NCI-H1417 (cell line): ENCODE measurements around the gene NHP2.

Experiments used
- DNase-seq, 3 experiments: peaks; one replicate each; lab custom pipeline; 2025; lab: John Stamatoyannopoulos, UW

Gene NHP2

GRCh38 chr5:178174456-178174855 is 20.8 kb upstream of the NHP2 start:
- DNase-seq, result no peak

DNA sequence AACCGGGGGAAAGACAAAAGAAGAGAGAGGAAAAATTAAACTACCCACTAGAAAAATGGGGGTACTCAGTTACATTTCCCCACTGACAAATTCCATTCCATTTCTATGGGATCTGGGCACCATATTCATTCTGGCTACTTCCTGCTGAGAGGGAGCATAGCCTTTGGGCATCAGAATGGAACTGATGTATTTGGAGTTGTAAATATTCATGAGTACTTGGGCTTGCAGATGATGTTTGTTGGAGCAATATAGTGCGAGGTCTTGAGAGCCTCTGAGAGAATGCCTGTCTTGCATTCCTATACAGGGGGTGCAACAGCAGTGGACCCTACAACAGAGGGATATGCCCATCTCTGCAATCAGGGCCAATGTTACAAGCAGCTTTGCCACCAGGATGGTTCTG is 16.8 kb upstream of the NHP2 start:
- DNase-seq, result no peak

DNA sequence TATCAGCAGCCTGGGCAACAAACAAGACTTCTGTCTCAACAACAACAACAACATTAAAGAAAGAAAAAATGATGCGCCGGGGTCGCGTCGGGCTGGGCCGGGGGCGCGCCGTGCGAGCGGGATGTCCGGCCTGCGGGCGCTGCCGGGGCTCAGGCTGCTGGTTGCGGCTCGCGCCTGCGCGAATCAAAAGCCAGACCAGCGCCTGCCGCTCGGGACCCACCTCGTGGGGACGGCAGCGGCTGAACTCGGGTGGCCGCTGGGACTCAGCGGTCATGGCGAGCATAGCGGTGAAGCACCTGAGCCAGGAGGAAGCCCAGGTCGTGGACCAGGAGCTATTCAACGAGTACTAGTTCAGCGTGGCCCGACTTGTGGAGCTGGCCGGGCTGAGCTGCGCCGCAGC is 11.9 kb upstream of the NHP2 start:
- no peak for DNase-seq

GRCh38 chr5:178163772-178164735 is 10.4 kb upstream of the NHP2 start:
- DNase-seq, result peak; percentile 87 to 95 (median 93)

DNA sequence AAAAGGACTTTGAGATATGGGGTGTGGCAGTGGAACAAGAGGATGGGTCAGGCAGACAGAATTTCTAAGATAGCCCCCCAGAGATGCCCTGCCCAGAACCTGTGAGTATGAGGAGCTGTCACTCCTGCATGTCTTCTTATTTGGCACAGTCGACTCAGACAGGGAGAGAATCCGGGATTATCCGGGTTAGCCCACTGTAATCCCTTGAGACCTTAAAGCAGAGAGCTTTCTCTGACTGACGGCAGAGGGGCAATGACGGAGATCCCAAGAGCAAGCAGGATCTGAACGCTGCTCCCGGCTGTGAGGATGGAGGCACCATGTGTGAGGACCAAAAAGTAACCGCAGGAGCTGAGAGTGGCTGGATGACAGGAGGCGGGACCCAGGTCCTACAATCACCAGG is 8.8 kb upstream of the NHP2 start:
- no peak for DNase-seq

DNA sequence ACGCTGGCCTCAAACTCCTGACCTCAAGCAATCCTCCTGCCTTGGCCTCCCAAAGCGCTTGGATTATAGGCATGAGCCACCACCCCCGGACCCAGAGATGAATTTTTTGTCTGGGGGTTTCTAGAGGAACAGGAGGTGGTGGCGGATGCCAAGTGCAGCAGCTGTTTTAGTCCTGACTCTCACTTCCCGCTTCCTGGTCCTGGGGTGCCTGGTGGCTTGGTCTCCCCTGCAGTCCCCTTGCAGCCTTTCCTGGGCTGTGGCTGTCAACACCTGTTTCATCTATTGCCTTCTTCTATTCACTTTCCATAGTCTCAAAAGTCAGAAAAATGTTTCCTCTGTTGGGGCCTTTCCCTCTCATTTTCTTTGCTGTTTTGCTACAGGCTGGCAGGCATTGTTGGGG is 6.5 kb upstream of the NHP2 start:
- DNase-seq, result no peak

DNA sequence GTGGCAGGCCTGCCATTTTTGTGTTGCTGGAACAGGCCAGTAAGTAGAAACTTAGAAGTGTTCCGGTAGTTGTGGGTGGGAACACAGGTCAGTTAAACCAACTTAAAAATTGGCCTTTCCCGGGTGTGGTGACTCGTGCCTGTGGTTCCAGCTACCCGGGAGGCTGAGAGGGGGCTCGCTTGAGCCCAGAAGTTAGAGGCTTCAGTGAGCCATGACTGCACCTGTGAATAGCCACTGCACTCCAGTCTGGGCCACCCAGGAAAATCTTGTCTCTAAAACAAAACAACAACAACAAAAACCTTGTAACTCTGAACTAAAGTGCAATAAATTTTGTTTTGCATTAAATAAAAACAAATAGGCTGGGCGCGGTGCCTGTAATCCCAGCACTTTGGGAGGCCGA is 1.4 kb upstream of the NHP2 start:
- DNase-seq, result no peak

DNA sequence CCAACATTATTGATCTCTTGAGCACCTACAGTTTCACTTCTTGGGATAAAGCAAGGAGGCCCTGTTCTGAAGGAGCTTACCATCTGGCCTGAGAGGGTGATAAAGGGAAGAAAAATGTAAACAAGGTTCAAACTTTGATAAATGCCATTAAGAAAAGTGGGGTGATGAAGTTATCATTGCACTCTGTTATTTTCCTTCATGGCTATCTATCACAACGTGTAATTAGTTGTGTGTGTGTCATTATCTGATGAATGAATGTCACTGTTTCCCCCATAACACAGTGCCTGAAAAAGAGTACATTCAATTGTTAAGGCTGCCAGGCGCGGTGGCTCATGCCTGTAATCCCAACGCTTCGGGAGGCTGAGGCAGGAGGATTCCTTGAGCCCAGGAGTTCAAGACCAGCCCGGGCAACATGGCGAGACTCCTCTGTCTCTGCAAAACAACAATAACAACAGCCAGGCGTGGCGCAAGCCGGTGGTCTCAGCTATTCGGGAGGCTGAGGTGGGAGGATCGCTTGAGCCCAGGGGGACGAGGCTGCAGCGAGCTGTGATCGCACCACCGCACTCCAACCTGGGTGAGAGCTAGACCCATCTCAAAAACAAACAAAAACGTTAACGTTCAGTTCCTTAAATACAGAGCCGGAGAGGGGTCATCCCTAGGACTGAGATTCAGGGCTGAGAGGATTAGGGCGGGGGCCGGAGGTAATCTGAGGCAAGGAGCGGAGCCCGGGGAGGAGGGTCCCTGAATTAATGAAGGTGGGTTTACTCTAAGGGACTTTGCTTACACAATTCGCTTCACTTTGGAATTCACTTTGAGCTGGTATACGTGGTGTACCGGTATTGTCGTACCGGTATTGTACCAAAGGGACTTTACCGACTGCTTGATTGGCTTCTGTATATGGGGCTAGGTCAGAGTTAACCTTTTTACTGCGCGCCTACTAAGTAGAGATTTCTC is 917 bp downstream of the NHP2 start:
- no peak for DNase-seq

DNA sequence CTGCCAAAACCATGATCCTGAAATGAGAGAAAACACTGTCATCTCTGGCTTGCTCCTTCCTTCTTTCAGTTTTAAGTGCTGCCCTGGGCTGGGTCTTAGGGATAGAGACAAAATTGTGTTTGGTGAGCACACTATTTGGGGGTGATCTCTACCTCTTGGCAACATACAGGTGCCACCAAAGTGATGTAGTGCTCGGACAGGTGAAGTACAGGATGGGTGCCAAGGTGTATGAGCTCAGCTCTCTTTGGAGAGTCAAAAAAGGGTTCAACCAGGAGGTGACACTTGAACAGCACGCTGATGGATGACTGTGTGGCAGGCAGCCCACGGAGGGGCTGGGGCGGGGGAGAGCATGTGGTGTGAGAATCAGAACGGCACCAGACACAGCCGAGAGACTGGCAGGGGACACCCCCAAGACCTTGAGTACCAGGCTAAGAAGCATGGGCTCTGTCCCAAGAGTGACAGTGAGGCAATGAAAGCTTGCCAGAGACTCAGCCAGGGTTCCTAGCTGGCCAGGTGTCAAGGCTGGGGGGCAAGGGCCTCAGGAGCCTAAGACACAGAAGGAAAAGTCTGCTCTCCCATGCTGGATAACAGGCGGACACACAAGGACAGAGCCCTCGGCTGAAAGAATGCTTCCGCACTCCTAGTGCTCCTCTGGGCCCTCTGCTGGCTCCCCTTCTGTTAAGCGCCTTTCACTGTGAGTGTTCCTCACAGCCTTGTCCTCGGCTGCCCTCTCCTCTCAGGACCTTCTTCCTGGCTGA is 2.5 kb downstream of the NHP2 start:
- no peak for DNase-seq

DNA sequence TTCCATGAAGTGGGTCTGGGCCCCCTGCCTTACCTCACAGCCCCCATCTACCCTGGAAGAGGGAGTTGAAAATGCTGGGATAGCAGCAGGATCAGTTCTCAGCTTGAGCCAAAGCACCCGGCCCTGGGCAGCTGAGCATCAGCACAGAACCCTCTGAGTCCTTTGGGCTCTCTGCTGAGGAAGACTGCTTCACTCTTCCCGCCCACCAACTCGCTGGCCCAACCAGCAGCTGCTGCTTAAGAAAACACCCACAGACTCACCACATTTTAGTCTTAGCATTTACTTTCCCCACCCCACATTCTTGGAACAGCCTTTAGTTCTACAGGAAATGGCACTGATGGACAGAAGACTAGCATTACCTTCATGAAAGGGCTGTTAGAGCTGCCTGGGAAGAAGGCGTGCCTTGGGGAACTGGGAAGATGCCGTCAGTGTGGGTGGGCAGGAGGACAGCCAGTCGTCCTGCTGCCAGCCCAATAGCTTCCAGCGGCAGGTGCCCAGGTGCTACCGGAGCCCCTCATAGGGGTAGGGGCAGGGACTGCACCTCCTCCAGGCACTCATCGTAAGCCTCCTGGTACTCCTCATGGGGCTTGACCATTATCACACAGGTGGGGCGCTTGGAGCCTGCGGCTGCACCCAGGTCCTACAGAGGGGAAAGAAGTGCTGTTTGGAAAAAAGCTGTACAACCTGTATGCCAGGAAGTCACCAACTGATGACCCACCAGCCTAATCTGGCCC is 4.3 kb downstream of the NHP2 start:
- DNase-seq, result peak in 1 of 3 experiments; percentile 2

DNA sequence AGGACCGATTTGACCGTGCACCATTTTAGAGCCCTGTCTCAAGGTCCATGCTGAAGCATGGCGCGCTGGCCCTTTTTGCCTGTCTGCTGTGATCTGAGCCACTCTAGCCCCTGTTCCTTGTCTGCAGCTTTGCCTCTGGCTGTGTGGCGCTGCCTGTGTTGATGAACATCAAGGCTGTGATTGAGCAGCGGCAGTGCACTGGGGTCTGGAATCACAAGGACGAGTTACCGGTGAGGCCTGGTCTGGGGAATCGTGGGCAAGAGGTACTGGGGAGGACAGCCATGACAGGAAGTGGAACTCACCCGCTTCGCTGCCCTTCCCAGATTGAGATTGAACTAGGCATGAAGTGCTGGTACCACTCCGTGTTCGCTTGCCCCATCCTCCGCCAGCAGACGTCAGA is 6.3 kb downstream of the NHP2 start:
- DNase-seq, result no peak

DNA sequence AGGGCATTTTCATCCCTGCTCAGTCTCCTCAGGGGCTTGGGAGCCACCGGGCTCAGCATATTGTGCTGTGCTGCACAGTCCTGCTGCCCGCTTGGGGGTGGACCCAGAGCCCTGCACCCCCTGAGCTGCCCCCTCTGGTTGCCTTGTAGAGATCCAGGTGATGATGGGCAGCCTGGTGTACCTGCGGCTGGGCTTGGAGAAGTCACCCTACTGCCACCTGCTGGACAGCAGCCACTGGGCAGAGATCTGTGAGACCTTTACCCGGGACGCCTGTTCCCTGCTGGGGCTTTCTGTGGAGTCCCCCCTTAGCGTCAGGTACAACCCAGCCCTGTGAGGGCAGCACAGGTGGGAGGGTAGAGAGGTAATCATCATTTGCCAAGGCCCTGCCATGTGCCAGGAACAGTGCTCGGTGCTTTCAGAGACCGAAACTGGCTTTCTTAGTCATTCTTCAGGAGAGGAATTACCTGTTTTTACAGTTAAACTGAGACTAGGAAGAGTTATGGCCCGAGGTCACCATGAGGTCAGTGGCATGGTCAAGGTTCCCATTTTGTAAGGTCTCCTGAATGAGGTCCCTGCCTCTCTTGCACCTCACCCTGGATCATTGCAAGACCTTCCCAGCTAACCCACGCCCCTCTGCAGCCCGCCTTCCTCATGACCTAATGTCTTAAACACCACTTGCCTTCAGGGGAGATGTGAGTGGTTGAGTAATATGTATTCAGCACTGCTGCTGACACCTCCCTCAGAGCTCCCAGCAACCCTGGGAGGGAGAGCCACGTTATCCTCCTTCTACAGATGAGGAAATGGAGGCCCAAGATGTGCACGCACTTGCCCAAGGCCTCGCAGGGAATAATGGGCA is 7.5 kb downstream of the NHP2 start:
- DNase-seq, result peak; percentile 40 to 66 (median 45)

- no peak for DNase-seq
Measured at GRCh38 chr5:178143901-178144300, 9.8 kb downstream of the NHP2 start.

- DNase-seq, result no peak
Measured at GRCh38 chr5:178143246-178143645, 10.4 kb downstream of the NHP2 start.

- no peak for DNase-seq
Measured at GRCh38 chr5:178142642-178143041, 11.0 kb downstream of the NHP2 start.

DNA sequence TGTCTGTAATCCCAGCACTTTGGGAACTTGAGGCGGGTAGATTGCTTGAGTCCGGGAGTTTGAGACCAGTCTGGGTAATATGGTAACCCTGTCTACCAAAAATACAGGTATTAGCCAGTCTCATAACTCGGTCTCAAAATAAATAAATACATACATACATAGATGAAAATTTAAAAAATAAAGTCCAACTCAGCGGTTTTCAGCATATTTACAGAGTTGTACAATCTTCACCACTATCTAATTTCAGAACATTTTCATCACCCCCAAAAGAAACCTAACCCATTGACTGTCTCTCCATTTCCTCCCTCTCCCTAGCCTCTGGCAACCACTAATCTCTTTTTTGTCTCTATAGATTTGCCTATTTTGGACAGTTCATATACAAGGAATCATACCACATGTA is 12.1 kb downstream of the NHP2 start:
- no peak for DNase-seq

GRCh38 chr5:178137991-178138390 is 15.7 kb downstream of the NHP2 start:
- DNase-seq, result no peak

- no peak for DNase-seq
Measured at GRCh38 chr5:178136990-178137389, 16.7 kb downstream of the NHP2 start.

DNA sequence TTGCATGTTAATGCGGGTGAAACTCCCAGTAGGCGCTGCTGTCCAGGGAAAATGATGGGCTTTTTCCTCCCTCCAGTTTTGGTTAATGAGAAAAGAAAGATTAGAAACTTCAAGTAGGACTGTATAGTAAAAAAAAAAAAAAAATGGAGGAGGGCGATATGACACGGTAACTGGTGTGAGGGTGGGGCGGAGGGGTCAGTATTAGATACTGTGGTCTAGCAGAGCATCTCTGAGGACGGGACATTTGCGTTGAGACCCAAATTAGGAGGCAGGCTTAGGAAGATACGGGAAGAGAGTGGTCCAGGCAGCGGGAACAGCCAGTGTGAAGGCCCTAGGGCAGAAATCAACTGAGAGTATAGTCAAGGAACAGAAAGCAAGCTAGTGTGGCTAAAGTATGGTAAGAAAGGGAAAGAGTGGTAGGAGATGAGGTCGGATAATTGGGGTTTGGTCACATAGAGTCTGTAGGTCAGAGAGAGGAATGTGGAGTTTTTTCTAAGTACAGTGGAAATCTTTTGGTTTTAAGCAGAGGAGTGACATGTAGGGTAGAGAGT is 22.2 kb downstream of the NHP2 start:
- no peak for DNase-seq
